HCEC 1CT (cell line): ENCODE data around the gene MAML2.
"Not testable (repeated sequence)": the region's sequence is repeated elsewhere in the genome, so short reads cannot be mapped to it uniquely, and the experiment has no call there.

Source experiments
- DNase-seq: peaks from one replicate; pipeline ENCODE4 v3.0.0-alpha.2; 2017

The MAML2 gene

GRCh38 chr11:96288915-96289314 lies 54.1 kb downstream of the MAML2 start:
- no peak for DNase-seq

- DNase-seq: no peak
Measured at GRCh38 chr11:96287822-96288439, 55.1 kb downstream of the MAML2 start.

GRCh38 chr11:96285985-96286384 lies 57.0 kb downstream of the MAML2 start:
- not testable (repeated sequence) for DNase-seq

GRCh38 chr11:96284917-96285316 lies 58.1 kb downstream of the MAML2 start:
- DNase-seq: no peak

- no peak for DNase-seq
Measured at GRCh38 chr11:96284401-96284800, 58.6 kb downstream of the MAML2 start.

GRCh38 chr11:96282625-96283220 lies 60.3 kb downstream of the MAML2 start:
- DNase-seq: no peak

- no peak for DNase-seq
Measured at GRCh38 chr11:96280444-96280843, 62.6 kb downstream of the MAML2 start.

- no peak for DNase-seq
Measured at GRCh38 chr11:96279896-96280290, 63.1 kb downstream of the MAML2 start.

- peak; percentile 71 for DNase-seq
Measured at GRCh38 chr11:96279018-96279895, 63.7 kb downstream of the MAML2 start.

- peak; percentile 66 for DNase-seq
Measured at GRCh38 chr11:96278039-96278897, 64.7 kb downstream of the MAML2 start.

- DNase-seq: no peak
Measured at GRCh38 chr11:96277696-96278038, 65.3 kb downstream of the MAML2 start.

- no peak for DNase-seq
Measured at GRCh38 chr11:96276836-96277235, 66.2 kb downstream of the MAML2 start.

- DNase-seq: no peak
Measured at GRCh38 chr11:96275801-96276594, 67.0 kb downstream of the MAML2 start.

GRCh38 chr11:96273507-96273906 lies 69.5 kb downstream of the MAML2 start:
- no peak for DNase-seq

GRCh38 chr11:96272529-96273222 lies 70.3 kb downstream of the MAML2 start:
- DNase-seq: no peak

GRCh38 chr11:96271777-96272176 lies 71.2 kb downstream of the MAML2 start:
- no peak for DNase-seq

- not testable (repeated sequence) for DNase-seq
Measured at GRCh38 chr11:96271352-96271751, 71.6 kb downstream of the MAML2 start.

GRCh38 chr11:96268527-96268926 lies 74.5 kb downstream of the MAML2 start:
- not testable (repeated sequence) for DNase-seq

GRCh38 chr11:96267496-96268032 lies 75.4 kb downstream of the MAML2 start:
- DNase-seq: peak; percentile 16

GRCh38 chr11:96267001-96267495 lies 75.9 kb downstream of the MAML2 start:
- no peak for DNase-seq

- no peak for DNase-seq
Measured at GRCh38 chr11:96265972-96266371, 77.0 kb downstream of the MAML2 start.
